Activated CD8-positive, alpha-beta T cell treated with anti-CD3 and anti-CD28 coated beads for 36 hours (primary cell): ENCODE results near the gene UBAC2. TPM values are rescaled to one million over a fixed set of nuclear protein-coding genes. Genes with fewer than 3 reads are reported as not detected.
"Not testable (repeated sequence)": the region's sequence is repeated elsewhere in the genome, so short reads cannot be mapped to it uniquely, and the experiment has no call there.

ENCODE experiments used
- ATAC-seq: fragments of 200-7000 bp; cut with Tn5 transposase; one replicate; pipeline ENCODE4 v1.10.0; 2021; ENCODE audit warnings: mild to moderate bottlenecking, moderate library complexity
- CTCF ChIA-PET: fragments of 350-600 bp; sonication (Branson Sonifier 250); formaldehyde crosslinking; loops from one replicate; lab custom pipeline; 2021; ENCODE audit warnings: antibody characterized with exemption; lab: Charles Lee
- POLR2A ChIA-PET: fragments of 350-600 bp; sonication (Branson Sonifier 250); formaldehyde crosslinking; loops from one replicate; lab custom pipeline; 2021; ENCODE audit warnings: antibody characterized with exemption; lab: Charles Lee
- DNase-seq: peaks from one replicate; pipeline ENCODE4 v3.0.0-alpha.2; 2020
- H3K27ac Mint-ChIP-seq: one replicate; pipeline ENCODE4 v1.8.0; 2021; ENCODE audit warnings: mild to moderate bottlenecking, mixed read lengths
- H3K27me3 Mint-ChIP-seq: one replicate; pipeline ENCODE4 v1.8.0; 2021; ENCODE audit warnings: mixed read lengths
- H3K36me3 Mint-ChIP-seq: one replicate; pipeline ENCODE4 v1.8.0; 2021; ENCODE audit warnings: low read depth, mixed read lengths
- H3K4me1 Mint-ChIP-seq: one replicate; pipeline ENCODE4 v1.8.0; 2021; ENCODE audit warnings: low read depth, mixed read lengths
- H3K4me3 Mint-ChIP-seq: one replicate; pipeline ENCODE4 v1.8.0; 2021; ENCODE audit warnings: mild to moderate bottlenecking, moderate library complexity, mixed read lengths
- H3K9me3 Mint-ChIP-seq: one replicate; pipeline ENCODE4 v1.8.0; 2021; ENCODE audit warnings: mixed read lengths
- CTCF ChIP-seq: fragments of 200-600 bp; IDR thresholded peaks from one replicate; pipeline ENCODE4 v1.8.0; 2022; ENCODE audit warnings: antibody characterized with exemption, mild to moderate bottlenecking
- intact Hi-C: fragments of 100-400 bp; cut with micrococcal nuclease; formaldehyde crosslinking; loops from one replicate; pipeline ENCODE4 v1.10.0; 2022
- total RNA-seq, 2 experiments: library from RNA; stranded (reverse); gene quantifications; one replicate each; pipeline ENCODE4 v1.2.3, GENCODE V29; 2021

UBAC2 gene
- total RNA-seq, 2 experiments from 2014 or later, result 63.7 to 68.4 TPM

- peak; percentile 31 for DNase-seq
- peak; percentile 64 for ATAC-seq
- CTCF ChIA-PET, result interaction anchor here (1.0 to 3.3 kb wide), 5 partner anchors 24 to 154 kb away, joined by 3 to 14 read pairs (median 5); partner anchors contain the start of gene UBAC2
- no peak for TF ChIP-seq CTCF
- no peaks in the 10 kb centered on the region for H3K27me3 Mint-ChIP-seq
- peak overlapping the region; percentile 70 for H3K4me3 Mint-ChIP-seq
- POLR2A ChIA-PET, result interaction anchor here (0.7 to 3.9 kb wide), 5 partner anchors 11 to 42 kb away, joined by 3 to 18 read pairs (median 3); no protein-coding TSS in a partner anchor
- H3K27ac Mint-ChIP-seq, result peak overlapping the region; percentile 92
- intact Hi-C loops, result loop anchor here (2.0 kb wide), 1 partner anchor 14 kb away; no protein-coding TSS in a partner anchor
- H3K4me1 Mint-ChIP-seq, result peaks cover 77% of the 10 kb centered on the region
- no peaks in the 10 kb centered on the region for H3K9me3 Mint-ChIP-seq
- H3K36me3 Mint-ChIP-seq, result peaks cover 26% of the 10 kb centered on the region
These were observed 28.4 kb downstream of the UBAC2 start for GRCh38 chr13:99228737-99229691.

GRCh38 chr13:99230588-99230987 is 29.9 kb downstream of the UBAC2 start:
- ChIA-PET POLR2A (interaction anchor here (0.7 to 3.9 kb wide), 7 partner anchors 12 to 30 kb away, joined by 3 to 18 read pairs (median 4); partner anchors contain the start of genes GPR18 and UBAC2), CTCF (interaction anchor here (0.7 to 3.3 kb wide), 10 partner anchors 10 to 152 kb away, joined by 3 to 14 read pairs (median 4); partner anchors contain the start of gene UBAC2)
- DNase-seq (peak; percentile 33), ATAC-seq (peak; percentile 29)
- H3K27me3 Mint-ChIP-seq, H3K4me3 Mint-ChIP-seq, H3K9me3 Mint-ChIP-seq, intact Hi-C loops: not testable (repeated sequence)
- H3K27ac Mint-ChIP-seq, result peak overlapping the region; percentile 78
- peaks cover 35% of the 10 kb centered on the region for H3K36me3 Mint-ChIP-seq
- H3K4me1 Mint-ChIP-seq, result peaks cover 76% of the 10 kb centered on the region

GRCh38 chr13:99230991-99231390 is 30.3 kb downstream of the UBAC2 start:
- Mint-ChIP-seq H3K9me3 (no peaks in the 10 kb centered on the region), H3K36me3 (peaks cover 32% of the 10 kb centered on the region), H3K27me3 (no peaks in the 10 kb centered on the region), H3K4me3 (no peak overlapping the region), H3K27ac (peak overlapping the region; percentile 78), H3K4me1 (peaks cover 74% of the 10 kb centered on the region)
- POLR2A ChIA-PET, result interaction anchor here (1.0 to 3.9 kb wide), 5 partner anchors 13 to 31 kb away, joined by 3 to 18 read pairs (median 4); partner anchors contain the start of gene UBAC2
- intact Hi-C loops, result no loop called here
- DNase-seq, result no peak
- CTCF ChIA-PET, result interaction anchor here (0.9 to 3.3 kb wide), 9 partner anchors 10 to 152 kb away, joined by 3 to 14 read pairs (median 4); partner anchors contain the start of gene UBAC2
- TF ChIP-seq CTCF, result no peak
- ATAC-seq, result no peak

- no peaks in the 10 kb centered on the region for H3K27me3 Mint-ChIP-seq
- H3K4me1 Mint-ChIP-seq, result peaks cover 74% of the 10 kb centered on the region
- H3K9me3 Mint-ChIP-seq, result no peaks in the 10 kb centered on the region
- peak overlapping the region; percentile 78 for H3K27ac Mint-ChIP-seq
- no peak overlapping the region for H3K4me3 Mint-ChIP-seq
- POLR2A ChIA-PET, result interaction anchor here (1.1 to 3.9 kb wide), 6 partner anchors 13 to 32 kb away, joined by 3 to 18 read pairs (median 4); partner anchors contain the start of gene UBAC2
- CTCF ChIA-PET, result interaction anchor here (0.9 to 3.3 kb wide), 8 partner anchors 8 to 55 kb away, joined by 3 to 14 read pairs (median 6); partner anchors contain the start of gene UBAC2
- H3K36me3 Mint-ChIP-seq, result peaks cover 26% of the 10 kb centered on the region
- no peak for ATAC-seq
- no peak for TF ChIP-seq CTCF
- DNase-seq, result no peak
- intact Hi-C loops, result no loop called here
These were observed 31.1 kb downstream of the UBAC2 start for GRCh38 chr13:99231721-99232120.

GRCh38 chr13:99237981-99238662 is 37.5 kb downstream of the UBAC2 start:
- Mint-ChIP-seq H3K27ac (peak overlapping the region; percentile 92), H3K36me3 (peaks cover 38% of the 10 kb centered on the region), H3K9me3 (no peaks in the 10 kb centered on the region), H3K27me3 (no peaks in the 10 kb centered on the region), H3K4me1 (peaks cover 59% of the 10 kb centered on the region), H3K4me3 (peak overlapping the region; percentile 73)
- CTCF ChIA-PET, result interaction anchor here (1.0 to 3.1 kb wide), 5 partner anchors 14 to 267 kb away, joined by 3 to 8 read pairs (median 5); no protein-coding TSS in a partner anchor
- peak; percentile 47 for DNase-seq
- POLR2A ChIA-PET, result interaction anchor here (0.6 to 2.1 kb wide), 5 partner anchors 11 to 38 kb away, joined by 3 to 6 read pairs (median 4); no protein-coding TSS in a partner anchor
- TF ChIP-seq CTCF, result no peak
- intact Hi-C loops, result no loop called here
- ATAC-seq, result peak; percentile 87
